ENCODE data around the gene MCF2. TPM values are rescaled to one million over a fixed set of nuclear protein-coding genes. Genes with fewer than 3 reads are reported as not detected.

Gene MCF2
- total RNA-seq, 1 experiment from 2014 or later, result 0.07 TPM

GRCh38 chrX:139581068-139581467 lies 126.9 kb downstream of the MCF2 start:
- Histone ChIP-seq H3K4me2 (ENCODE audit: low read depth, low read length, poor library complexity, severe bottlenecking) (no peak overlapping the region), H4K20me1 (ENCODE audit: insufficient read depth, low read depth, low read length) (no peaks in the 10 kb centered on the region), H3K9me2 (replicated peaks; ENCODE audit: insufficient read depth, low read length) (no peaks in the 10 kb centered on the region)

DNA sequence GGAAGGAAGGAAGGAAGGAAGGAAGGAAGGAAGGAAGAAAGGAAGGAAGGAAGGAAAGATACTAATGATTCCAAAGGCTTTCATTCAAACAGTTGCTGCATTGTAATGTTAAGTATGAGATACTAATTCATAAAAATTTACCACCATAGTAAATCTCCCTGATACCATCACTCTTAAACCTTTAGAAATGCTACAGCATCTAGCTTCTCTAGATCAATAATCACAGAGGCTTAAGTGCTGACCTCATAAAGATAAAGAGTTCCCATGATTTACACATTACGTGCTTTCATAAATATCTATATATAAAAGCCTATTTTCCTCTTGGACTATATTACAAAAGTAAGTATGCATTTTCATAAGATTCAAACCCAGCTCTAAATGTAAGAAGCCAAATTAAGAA lies 141.0 kb downstream of the MCF2 start:
- Histone ChIP-seq H3K4me2 (ENCODE audit: low read depth, low read length, poor library complexity, severe bottlenecking) (no peak overlapping the region), H3K4me3 (ENCODE audit: low read length) (no peak overlapping the region), H3K9me3 (ENCODE audit: low read length) (no peaks in the 10 kb centered on the region), H3K27ac (ENCODE audit: low read length) (no peak overlapping the region), H3K27me3 (ENCODE audit: low read length) (no peaks in the 10 kb centered on the region), H2AFZ (ENCODE audit: low read length) (no peak overlapping the region), H3K9ac (ENCODE audit: low read length) (no peak overlapping the region), H4K20me1 (ENCODE audit: insufficient read depth, low read depth, low read length) (no peaks in the 10 kb centered on the region), H3K36me3 (ENCODE audit: insufficient read depth, low read length) (no peaks in the 10 kb centered on the region), H3K4me1 (ENCODE audit: low read length) (no peaks in the 10 kb centered on the region), H3K79me2 (ENCODE audit: low read length) (no peaks in the 10 kb centered on the region), H3K9me2 (replicated peaks; ENCODE audit: insufficient read depth, low read length) (no peaks in the 10 kb centered on the region)
- DNase-seq, result no peak

More at GRCh38 chrX:139581068-139581467, 126.9 kb downstream of the MCF2 start:
- H3K36me3 ChIP-seq (ENCODE audit: insufficient read depth, low read length), result no peaks in the 10 kb centered on the region
- H3K27me3 ChIP-seq (ENCODE audit: low read length), result no peaks in the 10 kb centered on the region
- H3K4me3 ChIP-seq (ENCODE audit: low read length), result no peak overlapping the region
- H3K9me3 ChIP-seq (ENCODE audit: low read length), result no peaks in the 10 kb centered on the region
- no peaks in the 10 kb centered on the region for H3K79me2 ChIP-seq (ENCODE audit: low read length)
- no peak for DNase-seq
- no peak overlapping the region for H2AFZ ChIP-seq (ENCODE audit: low read length)
- H3K9ac ChIP-seq (ENCODE audit: low read length), result no peak overlapping the region
- H3K4me1 ChIP-seq (ENCODE audit: low read length), result no peaks in the 10 kb centered on the region
- H3K27ac ChIP-seq (ENCODE audit: low read length), result no peak overlapping the region

DNA sequence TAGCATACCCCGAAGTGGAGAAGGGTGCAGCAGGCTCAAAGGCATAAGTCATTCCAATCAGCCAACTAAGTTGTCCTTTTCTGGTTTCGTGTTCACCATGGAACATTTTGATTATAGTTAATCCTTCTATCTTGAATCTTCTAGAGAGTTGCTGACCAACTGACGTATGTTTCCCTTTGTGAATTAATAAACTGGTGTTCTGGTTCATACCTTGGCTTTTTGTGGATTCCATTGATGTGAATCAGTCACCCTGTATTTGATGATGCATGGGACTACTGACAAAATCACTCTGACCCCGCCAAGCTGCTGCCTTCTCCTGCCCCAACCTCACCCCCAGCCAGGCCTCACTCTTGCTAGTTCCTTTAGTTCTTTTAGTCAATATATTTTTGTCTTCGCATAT lies 144.7 kb downstream of the MCF2 start:
- Histone ChIP-seq H3K9me2 (replicated peaks; ENCODE audit: insufficient read depth, low read length) (no peaks in the 10 kb centered on the region), H3K79me2 (ENCODE audit: low read length) (no peaks in the 10 kb centered on the region), H3K27me3 (ENCODE audit: low read length) (no peaks in the 10 kb centered on the region), H3K4me3 (ENCODE audit: low read length) (no peak overlapping the region), H3K9ac (ENCODE audit: low read length) (no peak overlapping the region), H2AFZ (ENCODE audit: low read length) (no peak overlapping the region), H4K20me1 (ENCODE audit: insufficient read depth, low read depth, low read length) (no peaks in the 10 kb centered on the region), H3K4me2 (ENCODE audit: low read depth, low read length, poor library complexity, severe bottlenecking) (no peak overlapping the region), H3K27ac (ENCODE audit: low read length) (no peak overlapping the region), H3K4me1 (ENCODE audit: low read length) (no peaks in the 10 kb centered on the region), H3K9me3 (ENCODE audit: low read length) (no peaks in the 10 kb centered on the region), H3K36me3 (ENCODE audit: insufficient read depth, low read length) (no peaks in the 10 kb centered on the region)
- no peak for DNase-seq

GRCh38 chrX:139560221-139560620 lies 147.7 kb downstream of the MCF2 start:
- Histone ChIP-seq H3K27me3 (ENCODE audit: low read length) (no peaks in the 10 kb centered on the region), H3K4me1 (ENCODE audit: low read length) (peaks cover 3% of the 10 kb centered on the region), H2AFZ (ENCODE audit: low read length) (no peak overlapping the region), H4K20me1 (ENCODE audit: insufficient read depth, low read depth, low read length) (no peaks in the 10 kb centered on the region), H3K9me3 (ENCODE audit: low read length) (no peaks in the 10 kb centered on the region), H3K4me2 (ENCODE audit: low read depth, low read length, poor library complexity, severe bottlenecking) (no peak overlapping the region), H3K9ac (ENCODE audit: low read length) (no peak overlapping the region), H3K36me3 (ENCODE audit: insufficient read depth, low read length) (no peaks in the 10 kb centered on the region), H3K27ac (ENCODE audit: low read length) (no peak overlapping the region), H3K4me3 (ENCODE audit: low read length) (no peak overlapping the region), H3K79me2 (ENCODE audit: low read length) (no peaks in the 10 kb centered on the region), H3K9me2 (replicated peaks; ENCODE audit: insufficient read depth, low read length) (no peaks in the 10 kb centered on the region)
- DNase-seq, result no peak

GRCh38 chrX:139559383-139560042 lies 148.5 kb downstream of the MCF2 start:
- Histone ChIP-seq H3K9me2 (replicated peaks; ENCODE audit: insufficient read depth, low read length) (no peaks in the 10 kb centered on the region), H3K36me3 (ENCODE audit: insufficient read depth, low read length) (no peaks in the 10 kb centered on the region), H3K79me2 (ENCODE audit: low read length) (no peaks in the 10 kb centered on the region), H3K9me3 (ENCODE audit: low read length) (no peaks in the 10 kb centered on the region), H3K9ac (ENCODE audit: low read length) (no peak overlapping the region), H3K27me3 (ENCODE audit: low read length) (no peaks in the 10 kb centered on the region), H3K27ac (ENCODE audit: low read length) (no peak overlapping the region), H2AFZ (ENCODE audit: low read length) (no peak overlapping the region), H3K4me3 (ENCODE audit: low read length) (no peak overlapping the region), H3K4me2 (ENCODE audit: low read depth, low read length, poor library complexity, severe bottlenecking) (no peak overlapping the region), H3K4me1 (ENCODE audit: low read length) (peaks cover 10% of the 10 kb centered on the region), H4K20me1 (ENCODE audit: insufficient read depth, low read depth, low read length) (no peaks in the 10 kb centered on the region)
- DNase-seq, result peak; percentile 84

- H2AFZ ChIP-seq (ENCODE audit: low read length), result peak overlapping the region; percentile 54; the same call in 1 of the 2 replicates
- H3K36me3 ChIP-seq (ENCODE audit: insufficient read depth, low read length), result no peaks in the 10 kb centered on the region
- no peaks in the 10 kb centered on the region for H3K79me2 ChIP-seq (ENCODE audit: low read length)
- peaks cover 27% of the 10 kb centered on the region for H3K4me1 ChIP-seq (ENCODE audit: low read length)
- peak overlapping the region; percentile 59 for H3K27ac ChIP-seq (ENCODE audit: low read length)
- H3K9me2 ChIP-seq (replicated peaks; ENCODE audit: insufficient read depth, low read length), result no peaks in the 10 kb centered on the region
- H3K9me3 ChIP-seq (ENCODE audit: low read length), result no peaks in the 10 kb centered on the region
- peak overlapping the region; percentile 61 for H3K4me2 ChIP-seq (ENCODE audit: low read depth, low read length, poor library complexity, severe bottlenecking)
- no peak for DNase-seq
- 0 out of 2 replicates have a peak overlapping the region, but pooled peaks have one; percentile 0 for H3K4me3 ChIP-seq (ENCODE audit: low read length)
- no peak overlapping the region for H3K9ac ChIP-seq (ENCODE audit: low read length)
- no peaks in the 10 kb centered on the region for H3K27me3 ChIP-seq (ENCODE audit: low read length)
- H4K20me1 ChIP-seq (ENCODE audit: insufficient read depth, low read depth, low read length), result no peaks in the 10 kb centered on the region
These were observed 152.8 kb downstream of the MCF2 start for GRCh38 chrX:139554991-139555675.

DNA sequence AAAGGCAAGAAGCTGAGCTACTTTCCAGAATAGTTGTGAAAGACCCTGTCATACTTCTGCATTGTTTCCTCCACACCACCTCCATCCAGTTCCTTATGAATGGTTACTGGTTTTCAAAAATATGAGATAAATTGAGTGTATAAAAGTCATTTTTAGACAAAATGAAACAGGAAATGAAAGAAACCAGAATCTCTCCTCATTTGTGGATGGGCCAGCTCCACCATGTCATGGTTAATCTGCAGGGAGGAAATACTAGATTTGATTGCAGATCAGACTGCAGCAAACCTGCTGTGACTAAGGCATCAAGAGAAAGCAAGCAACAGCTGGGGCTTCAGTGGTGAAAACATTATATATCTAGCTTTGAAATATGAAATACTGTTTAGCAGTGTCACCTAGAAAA lies 153.6 kb downstream of the MCF2 start:
- no peak overlapping the region for H3K9ac ChIP-seq (ENCODE audit: low read length)
- peak overlapping the region; percentile 61 for H3K4me2 ChIP-seq (ENCODE audit: low read depth, low read length, poor library complexity, severe bottlenecking)
- H4K20me1 ChIP-seq (ENCODE audit: insufficient read depth, low read depth, low read length), result no peaks in the 10 kb centered on the region
- peak; percentile 63 for DNase-seq
- no peaks in the 10 kb centered on the region for H3K79me2 ChIP-seq (ENCODE audit: low read length)
- H3K27ac ChIP-seq (ENCODE audit: low read length), result peak overlapping the region; percentile 59
- H3K9me2 ChIP-seq (replicated peaks; ENCODE audit: insufficient read depth, low read length), result no peaks in the 10 kb centered on the region
- H3K4me3 ChIP-seq (ENCODE audit: low read length), result peak overlapping the region; percentile 39; the same call in 1 of the 2 replicates
- H3K27me3 ChIP-seq (ENCODE audit: low read length), result no peaks in the 10 kb centered on the region
- H3K4me1 ChIP-seq (ENCODE audit: low read length), result peaks cover 27% of the 10 kb centered on the region
- no peak overlapping the region for H2AFZ ChIP-seq (ENCODE audit: low read length)
- H3K36me3 ChIP-seq (ENCODE audit: insufficient read depth, low read length), result no peaks in the 10 kb centered on the region
- no peaks in the 10 kb centered on the region for H3K9me3 ChIP-seq (ENCODE audit: low read length)

DNA sequence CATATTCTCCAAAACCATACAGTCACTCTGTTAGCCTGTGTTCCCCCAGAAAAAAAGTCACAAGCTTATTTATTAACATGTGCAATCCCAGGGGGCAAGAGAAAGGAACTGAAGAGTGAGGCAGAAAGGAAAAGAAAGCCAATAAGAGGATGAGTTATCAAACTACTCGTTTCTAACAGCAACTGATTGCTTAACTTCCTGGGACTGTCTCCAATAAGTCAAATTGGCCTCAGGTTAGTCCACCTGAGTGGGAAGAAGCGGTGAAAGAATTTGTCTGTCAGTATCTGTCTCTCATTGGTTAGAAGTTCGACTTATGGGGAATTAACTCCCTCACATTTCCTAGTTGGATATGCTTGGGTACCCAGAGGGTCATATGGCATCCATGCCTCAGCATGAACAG lies 163.4 kb downstream of the MCF2 start:
- no peak for DNase-seq
- no peaks in the 10 kb centered on the region for H3K4me1 ChIP-seq (ENCODE audit: low read length)

More for the DNA sequence above, 163.4 kb downstream of the MCF2 start:
- H3K4me3 ChIP-seq (ENCODE audit: low read length), result no peak overlapping the region
- H3K9me2 ChIP-seq (replicated peaks; ENCODE audit: insufficient read depth, low read length), result no peaks in the 10 kb centered on the region
- no peak overlapping the region for H2AFZ ChIP-seq (ENCODE audit: low read length)
- no peak overlapping the region for H3K4me2 ChIP-seq (ENCODE audit: low read depth, low read length, poor library complexity, severe bottlenecking)
- no peaks in the 10 kb centered on the region for H3K79me2 ChIP-seq (ENCODE audit: low read length)
- no peaks in the 10 kb centered on the region for H3K9me3 ChIP-seq (ENCODE audit: low read length)
- H3K9ac ChIP-seq (ENCODE audit: low read length), result no peak overlapping the region
- H3K27ac ChIP-seq (ENCODE audit: low read length), result no peak overlapping the region
- no peaks in the 10 kb centered on the region for H3K27me3 ChIP-seq (ENCODE audit: low read length)
- H4K20me1 ChIP-seq (ENCODE audit: insufficient read depth, low read depth, low read length), result no peaks in the 10 kb centered on the region
- no peaks in the 10 kb centered on the region for H3K36me3 ChIP-seq (ENCODE audit: insufficient read depth, low read length)
